Uterus (tissue), 4 donors: ENCODE results near the gene RBL1. TPM values are rescaled to one million over a fixed set of nuclear protein-coding genes. Genes with fewer than 3 reads are reported as not detected.
"Not testable (repeated sequence)": the region's sequence is repeated elsewhere in the genome, so short reads cannot be mapped to it uniquely, and the experiment has no call there.

Experiments used
- DNase-seq, 2 donors: peaks; one replicate each; pipeline ENCODE4 v3.0.0-alpha.2; 2019 to 2020
- H3K27ac ChIP-seq, 2 donors: fragments of 200-600 bp; sonication (generic); 1 replicate in 1 of 2; 2 replicates in 1 of 2; pipeline ENCODE4 v1.5.1; 2016 to 2018
- H3K27me3 ChIP-seq, 2 donors: fragments of 200-600 bp; sonication (generic); one replicate each; pipeline ENCODE4 v1.5.1; 2018 to 2019; ENCODE audit warnings: control low read depth in 1 of 2
- H3K36me3 ChIP-seq, 2 donors: fragments of 200-600 bp; sonication (generic); one replicate each; pipeline ENCODE4 v1.5.1; 2019; ENCODE audit warnings: control low read depth in 1 of 2
- H3K4me1 ChIP-seq, 2 donors: fragments of 200-600 bp; sonication (generic); one replicate each; pipeline ENCODE4 v1.5.1; 2018 to 2019; ENCODE audit warnings: control low read depth in 1 of 2
- H3K4me3 ChIP-seq, 2 donors: fragments of 200-600 bp; sonication (generic); 1 replicate in 1 of 2; 2 replicates in 1 of 2; pipeline ENCODE4 v1.5.1; 2018 to 2019; ENCODE audit warnings: mild to moderate bottlenecking in 1 of 2
- H3K9me3 ChIP-seq, 2 donors: fragments of 200-600 bp; sonication (generic); one replicate each; pipeline ENCODE4 v1.5.1; 2019; ENCODE audit warnings: control low read depth in 1 of 2
- CTCF ChIP-seq, 4 experiments: fragments of 200-600 bp in 2 of 4; fragments of 450-650 bp in 2 of 4; sonication (generic) in 2 of 4; IDR thresholded peaks; one replicate each; pipeline ENCODE4 v1.5.1; 2016 to 2019; ENCODE audit warnings: antibody characterized with exemption in 4 of 4, mild to moderate bottlenecking in 2 of 4, moderate library complexity in 1 of 4
- POLR2A ChIP-seq, 2 donors: fragments of 450-650 bp; IDR thresholded peaks; one replicate each; pipeline ENCODE4 v1.6.1; 2016; ENCODE audit warnings: antibody characterized with exemption in 2 of 2, mild to moderate bottlenecking in 1 of 2, moderate library complexity in 1 of 2
- intact Hi-C: fragments of 100-400 bp; cut with DNase I; formaldehyde crosslinking; loops from one replicate; pipeline ENCODE4 v1.15.1; 2023; ENCODE audit warnings: low total_unique reads
- total RNA-seq, 4 donors: library from RNA; depleted of rRNA in 3 of 4; stranded (reverse); fragments of >200 nt in 3 of 4; gene quantifications; one replicate each; pipeline versions ENCODE4 v1.1.0 to v1.2.4, GENCODE V29; 2014 to 2023
- donor health status: DM: yes; HTN: yes; CAD: no.

The RBL1 gene
- total RNA-seq, 4 donors from 2014 or later, result 0.51 to 28.1 (median 12.0) TPM

GRCh38 chr20:37081717-37082289, 14.0 kb downstream of the RBL1 start:
- H3K4me1 ChIP-seq, result no peaks in the 10 kb centered on the region
- intact Hi-C loops, result no loop called here
- H3K36me3 ChIP-seq, result no peaks in the 10 kb centered on the region
- no peak overlapping the region for H3K27ac ChIP-seq
- H3K9me3 ChIP-seq, result no peaks in the 10 kb centered on the region
- DNase-seq, result no peak
- no peaks in the 10 kb centered on the region for H3K27me3 ChIP-seq
- no peak for TF ChIP-seq CTCF (IDR thresholded peaks at IDR 0.05)
- TF ChIP-seq POLR2A (IDR thresholded peaks at IDR 0.05), result no peak
- H3K4me3 ChIP-seq, result no peak overlapping the region

GRCh38 chr20:37077009-37077408, 18.8 kb downstream of the RBL1 start:
- Histone ChIP-seq H3K27ac (no peak overlapping the region), H3K4me3 (no peak overlapping the region), H3K9me3 (no peaks in the 10 kb centered on the region), H3K4me1 (no peaks in the 10 kb centered on the region), H3K27me3 (no peaks in the 10 kb centered on the region), H3K36me3 (no peaks in the 10 kb centered on the region)
- TF ChIP-seq CTCF (IDR thresholded peaks at IDR 0.05), result no peak
- TF ChIP-seq POLR2A (IDR thresholded peaks at IDR 0.05), result no peak
- intact Hi-C loops, result no loop called here
- no peak for DNase-seq

- no peak for TF ChIP-seq POLR2A (IDR thresholded peaks at IDR 0.05)
- no peak for TF ChIP-seq CTCF (IDR thresholded peaks at IDR 0.05)
- Histone ChIP-seq H3K4me1 (no peaks in the 10 kb centered on the region), H3K36me3 (no peaks in the 10 kb centered on the region), H3K27ac (no peak overlapping the region), H3K27me3 (no peaks in the 10 kb centered on the region), H3K4me3 (no peak overlapping the region), H3K9me3 (no peaks in the 10 kb centered on the region)
- no peak for DNase-seq
- intact Hi-C loops, result no loop called here
Observed at GRCh38 chr20:37075932-37076685, 19.7 kb downstream of the RBL1 start.

- Histone ChIP-seq H3K4me3 (no peak overlapping the region), H3K9me3 (no peaks in the 10 kb centered on the region), H3K36me3 (no peaks in the 10 kb centered on the region), H3K4me1 (no peaks in the 10 kb centered on the region), H3K27ac (no peak overlapping the region), H3K27me3 (no peaks in the 10 kb centered on the region)
- intact Hi-C loops, result no loop called here
- DNase-seq, result no peak
- TF ChIP-seq CTCF (IDR thresholded peaks at IDR 0.05), result no peak
Observed at GRCh38 chr20:37072293-37073196, 23.3 kb downstream of the RBL1 start.

- no peak for TF ChIP-seq POLR2A (IDR thresholded peaks at IDR 0.05)
- TF ChIP-seq CTCF (IDR thresholded peaks at IDR 0.05), result no peak
- intact Hi-C loops, result no loop called here
Observed at GRCh38 chr20:37071481-37071911, 24.3 kb downstream of the RBL1 start.

GRCh38 chr20:37069563-37069962, 26.2 kb downstream of the RBL1 start:
- intact Hi-C loops, H3K4me1 ChIP-seq, DNase-seq, H3K27ac ChIP-seq, H3K9me3 ChIP-seq, H3K27me3 ChIP-seq, H3K36me3 ChIP-seq, H3K4me3 ChIP-seq: not testable (repeated sequence)

More at GRCh38 chr20:37071481-37071911, 24.3 kb downstream of the RBL1 start:
- Histone ChIP-seq H3K9me3 (no peaks in the 10 kb centered on the region), H3K4me3 (no peak overlapping the region), H3K27me3 (no peaks in the 10 kb centered on the region), H3K27ac (no peak overlapping the region), H3K36me3 (no peaks in the 10 kb centered on the region), H3K4me1 (no peaks in the 10 kb centered on the region)
- DNase-seq, result no peak
